HG03039 (cell line): ENCODE data around the gene HYAL3.
"Not testable (repeated sequence)": the region's sequence is repeated elsewhere in the genome, so short reads cannot be mapped to it uniquely, and the experiment has no call there.

Experiments
- ATAC-seq: cut with Tn5 transposase; IDR thresholded peaks from one replicate; pipeline ENCODE4 v1.9.1; 2021; ENCODE audit warnings: mild to moderate bottlenecking, moderate library complexity; ENCODE audit not compliant: unreplicated experiment

Gene HYAL3

DNA sequence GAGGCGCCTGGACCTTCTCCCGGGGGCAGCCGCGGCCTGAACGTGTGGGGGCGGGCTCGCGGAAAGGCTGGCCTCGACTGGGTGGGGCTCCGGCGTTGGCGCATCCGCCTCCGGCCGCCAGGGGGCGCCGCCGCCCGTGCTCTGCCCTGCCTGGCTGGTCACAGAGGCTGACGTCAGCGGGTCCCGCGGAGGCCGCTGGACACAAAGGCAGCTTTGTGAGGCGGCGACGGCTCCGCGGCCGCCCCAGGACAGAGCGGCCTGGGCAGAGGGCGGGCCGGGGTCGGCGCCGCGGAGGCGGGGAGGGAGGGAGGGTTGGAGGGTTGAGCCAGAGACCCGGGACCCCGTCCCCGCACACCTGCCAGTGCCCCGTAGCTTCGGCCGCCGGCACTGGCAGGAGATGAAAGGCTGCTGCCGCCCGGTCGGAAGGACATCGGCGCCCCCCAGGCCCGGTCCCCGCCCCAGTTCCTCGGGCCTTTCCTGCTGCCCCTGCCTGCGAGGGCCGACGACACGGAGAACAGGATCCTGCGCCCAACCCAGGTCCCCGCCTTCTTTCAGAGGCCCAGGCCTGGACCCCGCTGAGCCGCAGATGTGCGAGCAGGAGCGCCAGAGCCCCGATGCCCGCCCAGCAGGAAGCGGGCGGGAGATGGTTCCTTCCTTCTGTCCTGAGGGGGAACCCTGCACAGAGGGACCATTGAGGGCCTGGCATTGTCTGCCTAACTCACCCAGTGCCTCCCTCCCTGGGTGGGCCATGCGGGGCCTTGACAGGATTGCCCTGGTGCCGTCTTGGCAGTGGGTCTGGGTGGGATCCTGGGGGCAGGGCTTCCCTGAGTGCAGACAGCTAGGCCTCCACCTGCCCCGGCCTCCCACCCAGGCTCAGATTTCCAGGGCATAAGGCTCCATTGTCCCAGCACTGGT is 38.9 kb downstream of the HYAL3 start:
- ATAC-seq: peak; percentile 75

DNA sequence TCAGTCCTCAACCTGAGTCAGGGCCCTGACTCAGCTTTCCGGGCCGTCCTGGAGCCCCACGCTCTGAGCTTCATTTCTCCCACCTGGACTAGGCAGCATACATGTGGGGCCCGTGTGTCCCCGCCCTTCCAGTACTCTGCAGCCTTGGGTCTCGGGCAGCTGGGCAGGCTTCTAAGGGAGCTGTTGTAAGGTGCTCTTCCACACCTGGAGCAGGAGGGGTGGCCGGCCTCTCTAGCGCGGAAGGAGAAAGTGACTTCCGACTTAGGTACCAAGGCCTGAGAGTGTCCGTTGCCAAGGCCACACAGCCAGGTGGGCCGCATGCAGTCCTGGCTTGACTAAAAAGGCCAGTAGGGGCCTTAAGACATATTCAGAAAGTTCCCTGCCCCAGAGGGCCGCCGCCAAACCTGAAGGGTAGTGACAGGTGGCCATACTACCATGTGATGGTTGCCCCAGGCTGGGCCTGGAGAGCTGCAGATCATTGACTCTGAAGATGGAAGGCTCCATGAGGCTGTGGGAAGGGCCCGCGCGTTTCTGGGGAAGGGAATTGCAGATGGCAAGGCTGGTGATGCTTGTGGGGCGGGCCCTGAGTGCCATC is 39.7 kb downstream of the HYAL3 start:
- ATAC-seq: peak; percentile 4

DNA sequence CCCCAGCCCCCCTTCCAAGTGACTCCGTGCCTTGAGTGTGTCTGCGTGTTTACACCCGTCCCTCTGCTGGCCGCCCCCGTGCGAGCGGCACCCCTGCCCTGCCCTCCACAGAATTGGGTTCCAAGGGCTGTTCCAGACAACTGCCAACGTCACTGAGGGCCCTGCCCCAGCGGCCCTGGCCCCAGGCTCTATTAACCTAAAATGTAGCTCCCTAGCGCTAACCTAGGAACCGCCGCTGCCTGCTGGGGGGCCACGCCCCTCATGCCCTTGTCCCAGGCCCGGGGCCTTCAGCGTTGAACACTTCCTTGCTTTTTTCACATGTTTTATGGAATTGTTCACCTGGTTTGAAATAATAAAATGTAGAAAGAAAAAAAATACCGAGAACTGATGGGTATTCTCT is 40.2 kb downstream of the HYAL3 start:
- ATAC-seq: no peak

DNA sequence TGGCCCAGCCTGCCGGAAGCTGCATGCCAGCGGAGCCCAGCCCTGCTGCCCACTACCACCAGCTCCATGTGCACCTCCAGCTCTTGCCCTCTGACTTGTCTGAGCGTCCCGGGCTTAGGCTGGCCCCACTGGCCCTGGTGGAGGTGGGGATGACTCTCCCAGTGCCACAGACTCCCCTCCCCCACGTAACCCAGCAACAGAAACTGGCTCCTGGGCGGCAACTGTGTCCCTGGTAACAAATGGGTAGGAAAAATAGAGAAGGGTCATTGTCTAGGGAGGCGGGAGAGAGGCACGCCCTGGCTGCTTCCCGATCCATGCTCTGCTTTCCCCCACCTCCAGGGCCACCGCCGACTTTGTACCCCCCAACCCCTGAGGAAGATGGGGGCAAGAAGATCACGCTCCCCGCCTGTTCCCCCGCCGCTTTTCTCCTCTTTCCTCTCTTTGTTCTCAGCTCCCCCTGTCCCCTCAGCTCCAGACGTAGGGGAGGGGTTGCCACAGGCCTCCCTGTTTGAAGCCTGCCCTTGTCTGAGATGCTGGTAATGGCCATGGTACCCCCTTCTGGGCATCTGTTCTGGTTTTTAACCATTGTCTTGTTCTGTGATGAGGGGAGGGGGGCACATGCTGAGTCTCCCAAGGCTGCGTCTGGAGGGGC is 41.0 kb downstream of the HYAL3 start:
- no peak for ATAC-seq

DNA sequence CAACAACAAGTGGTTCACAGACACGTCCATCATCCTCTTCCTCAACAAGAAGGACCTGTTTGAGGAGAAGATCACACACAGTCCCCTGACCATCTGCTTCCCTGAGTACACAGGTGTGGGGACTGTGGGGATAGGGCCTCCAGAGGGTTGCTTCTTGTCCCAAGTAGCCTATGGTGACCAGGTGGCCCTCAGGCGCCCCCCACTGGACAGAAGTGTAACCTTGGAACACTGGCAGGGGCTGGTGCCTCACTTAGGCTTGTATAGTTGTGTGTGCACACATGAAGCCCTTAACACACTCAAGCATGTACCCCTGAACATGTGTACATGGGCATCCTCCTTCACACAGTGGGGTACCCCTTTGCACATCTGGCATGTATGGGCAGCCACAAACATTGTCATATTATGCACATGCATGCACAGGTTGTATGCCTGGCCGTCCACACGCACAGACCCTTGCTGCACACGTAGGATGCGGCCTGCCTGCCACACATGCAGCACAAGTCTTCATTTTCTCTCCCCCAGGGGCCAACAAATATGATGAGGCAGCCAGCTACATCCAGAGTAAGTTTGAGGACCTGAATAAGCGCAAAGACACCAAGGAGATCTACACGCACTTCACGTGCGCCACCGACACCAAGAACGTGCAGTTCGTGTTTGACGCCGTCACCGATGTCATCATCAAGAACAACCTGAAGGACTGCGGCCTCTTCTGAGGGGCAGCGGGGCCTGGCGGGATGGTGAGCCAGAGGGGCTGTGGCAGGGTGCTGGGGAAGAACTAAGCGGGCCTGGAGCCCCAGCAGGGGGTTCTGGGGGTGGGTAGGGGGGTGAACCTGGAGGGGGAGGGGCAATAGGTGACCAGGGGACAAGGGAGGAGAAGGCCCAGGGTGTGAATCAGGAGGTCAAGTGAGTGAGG is 42.0 kb downstream of the HYAL3 start:
- no peak for ATAC-seq

DNA sequence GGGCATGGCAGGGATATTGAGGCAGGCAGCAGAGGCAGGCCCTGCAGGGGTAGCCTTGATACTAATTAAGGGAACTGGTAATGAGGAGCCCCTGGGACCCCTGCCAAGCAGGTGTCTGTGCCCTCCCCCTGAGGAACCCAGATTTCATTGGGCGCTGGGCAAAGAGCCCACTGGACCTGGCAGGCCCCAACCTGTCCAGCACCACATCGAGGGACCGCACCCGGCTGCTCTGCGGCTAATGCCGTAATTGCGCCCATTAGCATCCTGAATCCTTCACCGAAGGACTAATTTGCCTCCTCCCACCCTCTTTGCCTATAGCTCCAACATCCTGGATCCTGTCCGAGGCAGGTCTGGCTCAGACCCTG is 44.0 kb downstream of the HYAL3 start:
- ATAC-seq: no peak

DNA sequence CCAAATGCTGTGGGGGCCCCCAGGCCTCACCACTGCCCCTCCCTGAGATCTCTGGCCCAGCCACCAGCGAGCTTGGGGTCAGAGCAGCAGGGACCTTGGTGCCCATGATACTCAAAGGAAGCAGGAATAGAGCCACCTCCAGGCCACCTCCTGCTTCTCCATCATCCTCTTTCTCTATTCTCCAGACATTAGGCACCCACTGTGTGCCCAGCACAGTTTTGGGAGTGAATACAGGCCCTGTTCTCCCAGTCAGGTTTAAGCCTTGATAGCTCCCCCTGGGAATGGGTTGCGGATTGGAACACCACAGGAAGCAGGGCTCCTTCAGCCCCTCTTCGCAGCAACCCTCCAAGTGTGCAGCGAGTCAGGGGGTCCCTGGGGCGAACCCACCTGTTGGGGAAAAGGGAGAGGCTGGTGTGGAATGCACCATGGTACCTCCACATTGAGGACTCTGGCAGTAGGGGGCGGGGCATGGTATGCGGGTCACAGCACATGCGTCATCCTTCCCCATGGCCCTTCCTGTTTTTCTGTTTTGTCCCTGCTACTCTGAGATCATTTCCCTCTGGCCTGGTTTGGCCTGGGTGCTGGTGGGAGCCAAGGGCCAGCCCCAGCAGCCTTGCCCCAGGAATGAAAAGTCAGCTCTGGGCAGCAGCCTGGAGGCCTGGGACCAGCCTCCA is 44.5 kb downstream of the HYAL3 start:
- no peak for ATAC-seq

DNA sequence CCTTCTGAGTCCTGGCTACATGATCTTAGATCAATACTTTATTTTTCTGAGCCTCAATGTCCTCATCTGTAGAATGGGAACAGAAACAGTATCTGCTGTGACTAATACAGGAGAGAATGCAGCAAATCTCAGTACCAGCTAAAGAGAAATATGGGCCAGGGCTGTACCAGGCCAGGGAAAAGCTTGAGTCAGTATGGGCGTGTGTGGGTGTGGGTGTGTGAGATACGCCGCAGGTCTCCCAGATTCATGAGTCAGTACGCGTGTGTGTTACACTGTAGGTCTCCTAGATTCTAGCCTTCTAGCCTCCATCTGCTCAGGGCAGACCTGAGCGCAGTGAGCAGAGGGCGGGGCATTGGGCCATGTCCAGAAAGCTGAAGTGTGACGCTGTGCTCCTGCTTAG is 48.0 kb downstream of the HYAL3 start:
- ATAC-seq: no peak

DNA sequence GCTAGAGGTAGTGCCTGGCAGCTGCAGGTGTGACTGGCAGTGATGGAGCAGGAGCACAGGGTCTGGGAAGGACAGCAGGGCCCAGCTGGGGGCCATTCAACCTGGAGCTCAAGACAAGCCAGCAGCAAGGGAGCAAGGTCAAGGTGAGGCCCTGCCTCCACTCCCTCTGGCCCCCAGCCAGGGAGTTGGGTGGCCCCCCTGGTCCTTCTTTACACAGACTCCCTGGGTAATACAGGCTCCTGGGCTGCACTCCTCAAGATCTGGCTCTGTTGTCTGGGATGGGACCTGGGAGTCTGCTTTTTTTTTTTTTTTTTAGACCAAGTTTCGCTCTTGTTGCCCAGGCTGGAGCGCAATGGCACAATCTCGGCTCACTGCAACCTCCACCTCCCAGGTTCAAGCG is 48.7 kb downstream of the HYAL3 start:
- no peak for ATAC-seq

DNA sequence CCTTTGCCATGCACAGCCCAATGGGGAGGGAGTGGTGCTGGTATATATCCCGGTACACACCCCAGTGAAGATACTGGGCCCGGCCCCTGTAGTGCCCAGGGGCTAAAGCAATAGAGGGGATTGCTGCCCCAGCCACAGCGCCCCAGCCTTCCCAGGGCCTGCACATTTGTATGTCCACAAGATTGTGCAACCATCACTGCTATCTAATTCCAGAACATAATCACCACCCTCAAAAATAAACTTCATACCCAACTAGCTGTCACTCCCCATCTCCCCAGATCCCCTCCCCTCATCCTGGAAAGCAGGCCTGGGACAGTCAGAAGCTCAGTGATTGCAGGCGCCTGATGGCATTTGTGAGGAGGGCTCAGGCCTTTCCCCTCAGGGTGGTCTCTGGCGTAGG is 49.7 kb downstream of the HYAL3 start:
- no peak for ATAC-seq

DNA sequence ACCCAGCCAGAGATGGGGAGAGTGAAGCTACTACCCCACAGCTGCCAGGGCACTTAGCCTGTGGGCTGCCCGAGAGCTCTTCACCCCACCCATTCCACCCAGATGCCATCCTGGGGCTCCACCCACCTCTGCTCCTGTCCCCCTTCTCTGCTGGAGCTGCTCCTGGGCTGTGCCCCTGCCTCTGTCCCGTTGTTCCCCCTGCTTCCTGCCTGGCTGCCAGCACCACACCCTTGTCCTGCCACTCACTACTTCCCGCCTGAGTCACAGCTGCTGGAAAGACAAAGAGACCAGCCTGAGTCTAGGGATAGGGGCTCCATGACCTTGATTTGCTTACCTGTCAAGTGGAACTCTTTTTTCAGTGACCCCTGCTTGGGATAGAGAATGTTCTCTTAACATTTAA is 50.8 kb downstream of the HYAL3 start:
- no peak for ATAC-seq

DNA sequence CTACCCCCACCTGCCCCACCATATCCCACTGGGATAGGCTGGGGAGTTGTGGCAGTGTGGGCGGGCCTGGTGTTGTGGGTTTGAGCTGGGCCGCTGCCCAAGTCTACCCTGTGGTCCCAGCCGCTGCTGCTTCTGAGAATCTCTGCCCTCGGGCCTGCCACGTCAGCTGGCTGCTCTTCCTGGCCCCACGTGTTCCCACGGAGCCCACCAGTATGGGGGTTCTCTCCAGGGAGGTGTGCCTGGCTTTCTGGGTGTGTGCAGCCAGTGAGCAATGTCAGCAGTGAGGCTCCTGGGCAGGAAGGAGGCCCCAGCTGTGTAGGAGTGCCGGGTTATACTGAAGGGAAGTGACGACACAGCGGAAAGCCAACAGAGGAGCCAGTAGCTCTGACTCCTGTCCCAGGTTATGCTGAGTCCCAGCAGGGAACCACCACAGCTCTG is 52.7 kb downstream of the HYAL3 start:
- ATAC-seq: peak; percentile 28

DNA sequence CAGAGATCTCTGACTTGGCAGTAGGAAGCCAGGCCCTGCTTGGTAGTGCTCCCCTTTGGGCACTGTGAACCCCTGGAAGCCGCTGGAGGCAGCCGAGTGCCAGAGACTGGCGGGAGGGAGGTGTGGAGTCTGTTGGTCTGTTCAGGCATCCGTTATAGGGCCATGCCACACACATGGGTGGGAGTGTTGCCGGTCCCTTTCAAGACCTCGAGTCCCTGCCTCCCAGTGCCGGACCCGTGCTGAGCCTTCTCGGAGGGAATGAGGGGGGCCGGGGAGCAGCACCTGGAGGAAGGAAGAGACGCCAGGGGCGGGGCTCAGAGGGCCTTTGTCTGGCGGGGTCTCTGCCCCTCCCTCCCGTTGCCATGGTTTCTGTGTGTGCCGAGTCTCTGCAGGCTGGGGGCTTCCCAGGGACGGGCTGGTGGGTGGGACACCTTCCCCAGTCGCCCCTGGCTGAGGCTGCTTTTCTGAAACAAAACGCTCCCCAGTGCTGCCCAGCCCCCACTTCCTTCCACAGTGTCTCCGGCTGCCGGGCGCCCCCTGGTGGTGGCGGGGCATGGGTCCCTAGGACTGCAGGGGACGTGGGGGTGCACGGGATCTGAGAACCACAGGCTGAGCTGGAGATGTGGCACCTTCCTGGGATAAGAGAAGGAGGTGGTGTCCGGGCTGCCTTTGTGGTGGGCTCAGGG is 53.2 kb downstream of the HYAL3 start:
- peak; percentile 40 for ATAC-seq

DNA sequence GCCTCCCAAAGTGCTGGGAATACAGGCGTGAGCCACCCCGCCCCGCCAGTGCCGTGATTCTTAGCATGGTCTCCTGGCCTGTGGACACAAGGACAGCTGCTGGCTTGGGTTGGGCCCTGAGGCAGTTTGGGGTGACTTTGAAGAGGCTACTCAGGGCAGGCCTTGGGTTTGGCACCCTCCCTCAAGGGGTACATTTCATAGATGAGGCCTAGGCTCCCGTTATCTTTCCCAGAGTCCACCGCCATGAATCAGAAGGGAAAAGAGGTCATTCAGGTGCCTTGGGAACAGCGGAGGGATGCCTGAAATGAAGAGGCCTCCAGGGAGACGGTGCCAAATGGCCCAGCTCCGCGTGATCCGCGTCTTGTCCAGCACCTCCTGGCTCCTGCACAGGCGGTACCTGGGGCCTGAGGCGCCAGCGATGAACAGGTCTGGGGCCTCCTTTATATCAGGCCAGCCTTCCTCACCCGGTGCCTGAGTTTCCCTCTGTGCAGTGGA is 53.9 kb downstream of the HYAL3 start:
- ATAC-seq: no peak

DNA sequence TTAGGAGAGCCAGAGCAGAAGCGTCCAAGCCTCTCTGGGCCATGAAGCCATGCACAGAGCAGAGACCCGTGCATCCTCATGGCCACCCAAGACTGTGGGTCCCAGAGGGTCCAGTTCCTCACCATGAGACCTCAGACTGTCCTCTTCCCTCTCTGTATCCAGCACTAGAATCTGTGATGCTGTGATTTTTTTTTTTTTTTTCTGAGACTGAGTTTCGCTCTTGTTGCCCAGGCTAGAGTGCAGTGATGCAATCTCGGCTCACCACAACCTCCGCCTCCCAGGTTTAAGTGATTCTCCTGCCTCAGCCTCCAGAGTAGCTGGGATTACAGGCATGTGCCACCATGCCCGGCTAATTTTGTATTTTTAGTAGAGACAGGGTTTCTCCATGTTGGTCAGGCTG is 54.4 kb downstream of the HYAL3 start:
- not testable (repeated sequence) for ATAC-seq

DNA sequence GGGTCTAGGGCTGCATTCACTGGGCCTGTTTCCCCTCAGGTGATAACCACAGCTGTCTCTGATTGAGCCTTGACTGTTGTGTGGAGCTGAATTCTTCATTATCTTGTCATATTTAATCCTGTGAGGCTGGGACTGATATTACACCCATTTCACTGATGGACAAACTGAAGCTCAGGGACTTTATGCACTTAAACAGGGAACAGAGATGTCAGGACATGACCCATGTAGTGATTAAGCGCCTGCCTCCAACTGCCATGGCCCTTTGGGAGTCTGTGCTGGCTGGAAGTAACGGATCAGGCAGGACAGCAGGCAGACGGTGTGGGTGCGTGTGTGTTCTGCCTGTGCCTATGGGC is 55.7 kb downstream of the HYAL3 start:
- ATAC-seq: no peak

DNA sequence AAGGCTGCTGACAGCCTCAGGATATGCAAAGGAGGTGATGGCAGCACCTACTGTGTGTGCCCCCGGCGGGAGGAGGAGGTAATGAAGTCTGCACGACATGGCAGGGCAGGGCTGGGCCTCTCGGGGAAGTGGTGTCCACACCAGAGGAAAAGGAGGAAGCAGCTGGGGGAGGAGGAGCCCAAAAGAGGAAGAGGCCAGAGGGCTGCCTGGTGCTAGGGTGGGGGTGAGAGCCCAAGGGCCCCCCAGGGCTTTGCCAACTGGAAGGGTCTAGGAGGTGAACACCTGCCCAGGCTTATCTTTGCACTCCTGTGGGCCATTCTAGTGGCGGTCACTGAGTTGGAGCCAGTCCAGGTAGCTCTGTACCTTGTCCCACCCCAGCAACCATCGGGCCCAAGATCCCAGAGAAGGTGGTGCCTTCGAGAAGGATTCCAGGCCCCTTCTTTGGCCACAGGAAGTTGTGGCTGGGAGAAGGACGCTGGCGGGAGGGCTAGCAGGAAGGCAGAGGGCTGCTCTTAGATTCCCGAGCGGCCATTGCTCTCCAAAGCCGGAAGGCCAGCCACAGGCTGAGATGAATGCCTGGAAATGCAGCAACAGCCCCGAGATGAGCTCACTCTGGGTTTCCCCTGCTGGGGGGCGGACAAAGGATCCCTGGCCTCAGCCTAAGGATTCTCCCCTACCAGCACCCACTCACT is 56.2 kb downstream of the HYAL3 start:
- ATAC-seq: no peak
